Measurements from ENCODE around the gene CCN6.

Gene CCN6

DNA sequence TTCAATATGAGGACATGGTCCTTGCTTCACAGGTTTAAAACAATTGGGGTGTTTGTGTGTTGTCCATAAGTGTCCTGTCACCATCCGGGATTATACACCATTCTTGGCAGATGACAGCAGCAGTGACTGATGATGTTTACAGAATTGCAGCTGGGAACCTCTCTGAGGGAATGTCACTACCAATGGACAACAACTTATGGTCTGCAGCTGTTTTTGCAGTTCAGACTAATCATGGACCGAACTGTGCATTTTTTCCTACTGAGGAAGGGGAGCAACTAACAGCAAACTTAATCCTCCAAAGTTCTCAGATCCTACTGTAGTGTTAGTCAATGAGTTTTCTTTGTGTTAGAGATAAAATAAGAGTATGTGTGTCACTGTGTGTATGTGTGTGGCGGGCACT lies 59.5 kb downstream of the CCN6 start:
- ChIA-PET POLR2A (no interaction called here), CTCF (interaction anchor here (0.7 to 0.9 kb wide), 2 partner anchors 67 to 90 kb away, joined by 3 read pairs; no protein-coding TSS in a partner anchor)
- Histone ChIP-seq H3K36me3 (ENCODE audit: control insufficient read depth in 2 of 2, insufficient read depth in 1 of 2, low read length in 2 of 2) (no peaks in the 10 kb centered on the region; a peak in 1 of 3 replicates), H3K4me1 (ENCODE audit: control insufficient read depth, insufficient read depth, low read length) (no peaks in the 10 kb centered on the region), H3K9me3 (ENCODE audit: control insufficient read depth, insufficient read depth, low read depth, low read length) (no peaks in the 10 kb centered on the region), H3K27ac (ENCODE audit: extremely low read depth, low read depth, low read length) (no peak overlapping the region), H3K4me3 (ENCODE audit: low read depth, low read length) (no peak overlapping the region)
- TF ChIP-seq ZNF701 (tag by site-specific recombination; IDR thresholded peaks at IDR 0.05), result no peak
- no peak for TF ChIP-seq REPIN1 (tag by site-specific recombination; IDR thresholded peaks at IDR 0.05; ENCODE audit: low read depth)
- TF ChIP-seq, protein P1, sequence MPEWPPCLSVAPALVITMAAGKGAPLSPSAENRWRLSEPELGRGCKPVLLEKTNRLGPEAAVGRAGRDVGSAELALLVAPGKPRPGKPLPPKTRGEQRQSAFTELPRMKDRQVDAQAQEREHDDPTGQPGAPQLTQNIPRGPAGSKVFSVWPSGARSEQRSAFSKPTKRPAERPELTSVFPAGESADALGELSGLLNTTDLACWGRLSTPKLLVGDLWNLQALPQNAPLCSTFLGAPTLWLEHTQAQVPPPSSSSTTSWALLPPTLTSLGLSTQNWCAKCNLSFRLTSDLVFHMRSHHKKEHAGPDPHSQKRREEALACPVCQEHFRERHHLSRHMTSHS (tag by site-specific recombination; IDR thresholded peaks at IDR 0.05), result no peak
- no peak for TF ChIP-seq ZFP37 (tag by site-specific recombination; IDR thresholded peaks at IDR 0.05)
- TF ChIP-seq ZBTB8A (tag by site-specific recombination; IDR thresholded peaks at IDR 0.05), result no peak
- TF ChIP-seq KLF1 (tag by site-specific recombination; IDR thresholded peaks at IDR 0.05), result no peak
- no peak for TF ChIP-seq ZIC2 (tag by site-specific recombination; IDR thresholded peaks at IDR 0.05)
- TF ChIP-seq ZNF843 (tag by site-specific recombination; IDR thresholded peaks at IDR 0.05), result no peak
- TF ChIP-seq KLF10 (tag by site-specific recombination; IDR thresholded peaks at IDR 0.05), result no peak
- TF ChIP-seq, protein P2, sequence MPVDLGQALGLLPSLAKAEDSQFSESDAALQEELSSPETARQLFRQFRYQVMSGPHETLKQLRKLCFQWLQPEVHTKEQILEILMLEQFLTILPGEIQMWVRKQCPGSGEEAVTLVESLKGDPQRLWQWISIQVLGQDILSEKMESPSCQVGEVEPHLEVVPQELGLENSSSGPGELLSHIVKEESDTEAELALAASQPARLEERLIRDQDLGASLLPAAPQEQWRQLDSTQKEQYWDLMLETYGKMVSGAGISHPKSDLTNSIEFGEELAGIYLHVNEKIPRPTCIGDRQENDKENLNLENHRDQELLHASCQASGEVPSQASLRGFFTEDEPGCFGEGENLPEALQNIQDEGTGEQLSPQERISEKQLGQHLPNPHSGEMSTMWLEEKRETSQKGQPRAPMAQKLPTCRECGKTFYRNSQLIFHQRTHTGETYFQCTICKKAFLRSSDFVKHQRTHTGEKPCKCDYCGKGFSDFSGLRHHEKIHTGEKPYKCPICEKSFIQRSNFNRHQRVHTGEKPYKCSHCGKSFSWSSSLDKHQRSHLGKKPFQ (tag by site-specific recombination; IDR thresholded peaks at IDR 0.05), result no peak
- TF ChIP-seq GLIS2 (tag by site-specific recombination; IDR thresholded peaks at IDR 0.05), result no peak
- TF ChIP-seq ZNF155 (tag by site-specific recombination; IDR thresholded peaks at IDR 0.05), result no peak
- TF ChIP-seq, protein P3, sequence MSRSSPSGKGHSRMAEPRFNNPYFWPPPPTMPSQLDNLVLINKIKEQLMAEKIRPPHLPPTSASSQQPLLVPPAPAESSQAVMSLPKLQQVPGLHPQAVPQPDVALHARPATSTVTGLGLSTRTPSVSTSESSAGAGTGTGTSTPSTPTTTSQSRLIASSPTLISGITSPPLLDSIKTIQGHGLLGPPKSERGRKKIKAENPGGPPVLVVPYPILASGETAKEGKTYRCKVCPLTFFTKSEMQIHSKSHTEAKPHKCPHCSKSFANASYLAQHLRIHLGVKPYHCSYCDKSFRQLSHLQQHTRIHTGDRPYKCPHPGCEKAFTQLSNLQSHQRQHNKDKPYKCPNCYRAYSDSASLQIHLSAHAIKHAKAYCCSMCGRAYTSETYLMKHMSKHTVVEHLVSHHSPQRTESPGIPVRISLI (tag by site-specific recombination; IDR thresholded peaks at IDR 0.05), result no peak

DNA sequence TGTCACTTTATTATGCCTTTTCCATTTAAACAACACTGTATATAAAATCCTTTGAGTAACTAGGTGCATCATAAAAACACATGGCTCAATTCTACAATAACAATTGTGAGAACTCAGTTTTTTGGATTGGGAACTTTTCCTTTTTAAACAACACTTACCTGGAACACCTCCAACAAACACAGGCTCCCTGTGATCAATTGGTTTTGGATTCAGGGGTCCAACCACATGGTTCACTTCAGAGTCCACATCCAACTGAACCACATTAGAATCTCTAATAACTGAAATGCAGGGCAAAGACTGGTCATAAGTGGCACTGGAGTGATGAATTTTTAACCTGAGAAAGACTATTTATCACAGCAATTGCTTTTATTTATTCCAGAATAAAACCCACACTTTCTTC lies 60.0 kb downstream of the CCN6 start:
- Histone ChIP-seq H3K36me3 (ENCODE audit: control insufficient read depth in 2 of 2, insufficient read depth in 1 of 2, low read length in 2 of 2) (peaks cover 0 to 2% of the 10 kb centered on the region in 2 experiments; a peak in 2 of 3 replicates), H3K9me3 (ENCODE audit: control insufficient read depth, insufficient read depth, low read depth, low read length) (no peaks in the 10 kb centered on the region), H3K27ac (ENCODE audit: extremely low read depth, low read depth, low read length) (no peak overlapping the region), H3K4me1 (ENCODE audit: control insufficient read depth, insufficient read depth, low read length) (no peaks in the 10 kb centered on the region), H3K4me3 (ENCODE audit: low read depth, low read length) (no peak overlapping the region)
- POLR2A ChIA-PET, result no interaction called here
- CTCF ChIA-PET, result interaction anchor here (0.9 kb wide), 1 partner anchor 66 kb away, joined by 3 read pairs; no protein-coding TSS in a partner anchor
- TF ChIP-seq SALL2 (tag by site-specific recombination; IDR thresholded peaks at IDR 0.05; ENCODE audit: borderline replicate concordance), result no peak
- TF ChIP-seq, protein P4, sequence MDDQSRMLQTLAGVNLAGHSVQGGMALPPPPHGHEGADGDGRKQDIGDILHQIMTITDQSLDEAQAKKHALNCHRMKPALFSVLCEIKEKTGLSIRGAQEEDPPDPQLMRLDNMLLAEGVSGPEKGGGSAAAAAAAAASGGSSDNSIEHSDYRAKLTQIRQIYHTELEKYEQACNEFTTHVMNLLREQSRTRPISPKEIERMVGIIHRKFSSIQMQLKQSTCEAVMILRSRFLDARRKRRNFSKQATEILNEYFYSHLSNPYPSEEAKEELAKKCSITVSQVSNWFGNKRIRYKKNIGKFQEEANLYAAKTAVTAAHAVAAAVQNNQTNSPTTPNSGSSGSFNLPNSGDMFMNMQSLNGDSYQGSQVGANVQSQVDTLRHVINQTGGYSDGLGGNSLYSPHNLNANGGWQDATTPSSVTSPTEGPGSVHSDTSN (CRISPR knock-in tag; IDR thresholded peaks at IDR 0.05), result no peak
- TF ChIP-seq ZNF132 (tag by site-specific recombination; IDR thresholded peaks at IDR 0.05; ENCODE audit: borderline replicate concordance), result no peak
- TF ChIP-seq ZNF175 (tag by site-specific recombination; IDR thresholded peaks at IDR 0.05), result no peak
- TF ChIP-seq, protein P5, sequence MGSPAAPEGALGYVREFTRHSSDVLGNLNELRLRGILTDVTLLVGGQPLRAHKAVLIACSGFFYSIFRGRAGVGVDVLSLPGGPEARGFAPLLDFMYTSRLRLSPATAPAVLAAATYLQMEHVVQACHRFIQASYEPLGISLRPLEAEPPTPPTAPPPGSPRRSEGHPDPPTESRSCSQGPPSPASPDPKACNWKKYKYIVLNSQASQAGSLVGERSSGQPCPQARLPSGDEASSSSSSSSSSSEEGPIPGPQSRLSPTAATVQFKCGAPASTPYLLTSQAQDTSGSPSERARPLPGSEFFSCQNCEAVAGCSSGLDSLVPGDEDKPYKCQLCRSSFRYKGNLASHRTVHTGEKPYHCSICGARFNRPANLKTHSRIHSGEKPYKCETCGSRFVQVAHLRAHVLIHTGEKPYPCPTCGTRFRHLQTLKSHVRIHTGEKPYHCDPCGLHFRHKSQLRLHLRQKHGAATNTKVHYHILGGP (tag by site-specific recombination; IDR thresholded peaks at IDR 0.05), result no peak
- TF ChIP-seq ZNF121 (tag by site-specific recombination; IDR thresholded peaks at IDR 0.05), result no peak
- TF ChIP-seq, protein P6, sequence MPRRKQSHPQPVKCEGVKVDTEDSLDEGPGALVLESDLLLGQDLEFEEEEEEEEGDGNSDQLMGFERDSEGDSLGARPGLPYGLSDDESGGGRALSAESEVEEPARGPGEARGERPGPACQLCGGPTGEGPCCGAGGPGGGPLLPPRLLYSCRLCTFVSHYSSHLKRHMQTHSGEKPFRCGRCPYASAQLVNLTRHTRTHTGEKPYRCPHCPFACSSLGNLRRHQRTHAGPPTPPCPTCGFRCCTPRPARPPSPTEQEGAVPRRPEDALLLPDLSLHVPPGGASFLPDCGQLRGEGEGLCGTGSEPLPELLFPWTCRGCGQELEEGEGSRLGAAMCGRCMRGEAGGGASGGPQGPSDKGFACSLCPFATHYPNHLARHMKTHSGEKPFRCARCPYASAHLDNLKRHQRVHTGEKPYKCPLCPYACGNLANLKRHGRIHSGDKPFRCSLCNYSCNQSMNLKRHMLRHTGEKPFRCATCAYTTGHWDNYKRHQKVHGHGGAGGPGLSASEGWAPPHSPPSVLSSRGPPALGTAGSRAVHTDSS (tag by site-specific recombination; IDR thresholded peaks at IDR 0.05), result no peak
- no peak for TF ChIP-seq ZNF157 (tag by site-specific recombination; IDR thresholded peaks at IDR 0.05)
- TF ChIP-seq YY1 (tag by site-specific recombination; IDR thresholded peaks at IDR 0.05), result no peak
- TF ChIP-seq, protein P7, sequence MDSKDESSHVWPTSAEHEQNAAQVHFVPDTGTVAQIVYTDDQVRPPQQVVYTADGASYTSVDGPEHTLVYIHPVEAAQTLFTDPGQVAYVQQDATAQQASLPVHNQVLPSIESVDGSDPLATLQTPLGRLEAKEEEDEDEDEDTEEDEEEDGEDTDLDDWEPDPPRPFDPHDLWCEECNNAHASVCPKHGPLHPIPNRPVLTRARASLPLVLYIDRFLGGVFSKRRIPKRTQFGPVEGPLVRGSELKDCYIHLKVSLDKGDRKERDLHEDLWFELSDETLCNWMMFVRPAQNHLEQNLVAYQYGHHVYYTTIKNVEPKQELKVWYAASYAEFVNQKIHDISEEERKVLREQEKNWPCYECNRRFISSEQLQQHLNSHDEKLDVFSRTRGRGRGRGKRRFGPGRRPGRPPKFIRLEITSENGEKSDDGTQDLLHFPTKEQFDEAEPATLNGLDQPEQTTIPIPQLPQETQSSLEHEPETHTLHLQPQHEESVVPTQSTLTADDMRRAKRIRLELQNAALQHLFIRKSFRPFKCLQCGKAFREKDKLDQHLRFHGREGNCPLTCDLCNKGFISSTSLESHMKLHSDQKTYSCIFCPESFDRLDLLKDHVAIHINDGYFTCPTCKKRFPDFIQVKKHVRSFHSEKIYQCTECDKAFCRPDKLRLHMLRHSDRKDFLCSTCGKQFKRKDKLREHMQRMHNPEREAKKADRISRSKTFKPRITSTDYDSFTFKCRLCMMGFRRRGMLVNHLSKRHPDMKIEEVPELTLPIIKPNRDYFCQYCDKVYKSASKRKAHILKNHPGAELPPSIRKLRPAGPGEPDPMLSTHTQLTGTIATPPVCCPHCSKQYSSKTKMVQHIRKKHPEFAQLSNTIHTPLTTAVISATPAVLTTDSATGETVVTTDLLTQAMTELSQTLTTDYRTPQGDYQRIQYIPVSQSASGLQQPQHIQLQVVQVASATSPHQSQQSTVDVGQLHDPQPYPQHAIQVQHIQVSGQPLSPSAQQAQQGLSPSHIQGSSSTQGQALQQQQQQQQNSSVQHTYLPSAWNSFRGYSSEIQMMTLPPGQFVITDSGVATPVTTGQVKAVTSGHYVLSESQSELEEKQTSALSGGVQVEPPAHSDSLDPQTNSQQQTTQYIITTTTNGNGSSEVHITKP (tag by site-specific recombination; IDR thresholded peaks at IDR 0.05), result no peak
- no peak for TF ChIP-seq SP3 (tag by site-specific recombination; IDR thresholded peaks at IDR 0.05)
- TF ChIP-seq ZNF561 (tag by site-specific recombination; IDR thresholded peaks at IDR 0.05; ENCODE audit: borderline replicate concordance), result no peak
- no peak for TF ChIP-seq ZNF155 (tag by site-specific recombination; IDR thresholded peaks at IDR 0.05)

All from HEK293 (cell line).